Measurements from ENCODE around the gene NUDCD2. TPM values are rescaled to one million over a fixed set of nuclear protein-coding genes. Genes with fewer than 3 reads are reported as not detected.

Gene NUDCD2, protein sequence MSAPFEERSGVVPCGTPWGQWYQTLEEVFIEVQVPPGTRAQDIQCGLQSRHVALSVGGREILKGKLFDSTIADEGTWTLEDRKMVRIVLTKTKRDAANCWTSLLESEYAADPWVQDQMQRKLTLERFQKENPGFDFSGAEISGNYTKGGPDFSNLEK
- 10 to 100 TPM; 36.0 to 39.3 TPM for total RNA-seq

DNA sequence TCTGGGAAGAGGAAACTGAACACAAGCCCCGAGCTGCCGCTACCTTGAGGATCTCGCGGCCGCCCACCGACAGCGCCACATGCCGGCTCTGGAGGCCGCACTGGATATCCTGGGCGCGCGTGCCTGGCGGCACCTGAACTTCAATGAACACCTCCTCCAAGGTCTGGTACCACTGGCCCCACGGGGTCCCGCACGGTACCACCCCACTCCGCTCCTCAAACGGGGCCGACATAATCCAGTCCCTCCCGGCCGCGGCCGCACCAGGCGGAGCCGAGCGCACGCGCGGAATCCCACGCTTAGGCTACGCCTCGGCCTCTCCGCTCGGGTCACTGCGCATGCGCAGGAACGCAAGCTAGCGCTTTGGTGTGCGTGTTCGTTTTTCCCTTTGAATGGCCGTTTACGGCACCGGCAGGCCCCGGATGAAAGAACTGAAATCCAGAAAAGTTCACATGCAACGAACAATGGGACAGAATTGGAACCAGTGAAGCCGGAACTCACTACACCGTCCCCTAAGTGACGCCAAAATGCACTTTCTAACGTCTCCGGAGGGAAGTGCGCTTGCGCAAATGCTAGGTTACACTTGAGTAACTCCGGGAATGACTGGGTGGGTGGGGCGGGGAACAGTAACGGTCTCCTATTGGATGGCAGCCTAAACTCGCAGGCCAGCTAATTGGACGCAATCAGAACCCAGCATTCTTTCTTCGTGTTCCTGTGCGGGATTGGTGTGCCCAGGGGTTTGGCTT is at the start of gene NUDCD2:
Gene NUDCD2 (minus strand): TSS at position 284 of the 743 bp plus-strand sequence. CDS start 52 bp downstream, at position 232.
- DNase-seq: peak; percentile 95
- peaks cover 63% of the 10 kb centered on the region for H3K36me3 Mint-ChIP-seq (ENCODE audit: low read depth)
- no peaks in the 10 kb centered on the region for H3K9me3 Mint-ChIP-seq
- ChIA-PET CTCF (interaction anchor here (1.2 to 5.7 kb wide), 8 partner anchors 9 to 52 kb away, joined by 4 to 63 read pairs (median 16); partner anchors contain the start of genes CCNG1 and MAT2B), POLR2A (interaction anchor here (0.8 to 9.6 kb wide), 18 partner anchors 11 to 52 kb away, joined by 3 to 418 read pairs (median 8); partner anchors contain the start of genes CCNG1 and MAT2B)
- peak within 1 kb of the TSS; percentile 80 for H3K4me3 Mint-ChIP-seq
- peaks cover 51% of the 10 kb centered on the region for H3K4me1 Mint-ChIP-seq
- no peaks in the 10 kb centered on the region for H3K27me3 Mint-ChIP-seq
- peak within 1 kb of the TSS; percentile 98 for H3K27ac Mint-ChIP-seq

GRCh38 chr5:163509291-163509951 is 49.5 kb upstream of the NUDCD2 start:
- H3K27ac Mint-ChIP-seq: peak overlapping the region; percentile 99
- H3K4me1 Mint-ChIP-seq: peaks cover 46% of the 10 kb centered on the region
- POLR2A ChIA-PET: interaction anchor here (2.5 to 9.6 kb wide), 2 partner anchors 49 to 71 kb away, joined by 16 to 418 read pairs; partner anchors contain the start of genes CCNG1, HMMR and NUDCD2

GRCh38 chr5:163508753-163509152 is 48.9 kb upstream of the NUDCD2 start:
- H3K36me3 Mint-ChIP-seq (ENCODE audit: low read depth): peaks cover 43% of the 10 kb centered on the region

More at GRCh38 chr5:163509291-163509951, 49.5 kb upstream of the NUDCD2 start:
- Mint-ChIP-seq H3K27me3 (no peaks in the 10 kb centered on the region), H3K4me3 (peak overlapping the region; percentile 96), H3K36me3 (ENCODE audit: low read depth) (peaks cover 49% of the 10 kb centered on the region), H3K9me3 (no peaks in the 10 kb centered on the region)
- CTCF ChIA-PET: interaction anchor here (0.9 to 4.7 kb wide), 2 partner anchors 50 to 101 kb away, joined by 3 to 41 read pairs; partner anchors contain the start of genes HMMR and NUDCD2
- DNase-seq: no peak

GRCh38 chr5:163506726-163507125 is 46.8 kb upstream of the NUDCD2 start:
- Mint-ChIP-seq H3K36me3 (ENCODE audit: low read depth) (peaks cover 26% of the 10 kb centered on the region), H3K9me3 (no peaks in the 10 kb centered on the region), H3K27ac (peak overlapping the region; percentile 99), H3K4me3 (peak overlapping the region; percentile 96), H3K27me3 (no peaks in the 10 kb centered on the region), H3K4me1 (peaks cover 43% of the 10 kb centered on the region)
- DNase-seq: no peak
- ChIA-PET POLR2A (interaction anchor here (0.7 to 9.6 kb wide), 5 partner anchors 31 to 68 kb away, joined by 3 to 418 read pairs (median 3); partner anchors contain the start of genes CCNG1, HMMR and NUDCD2), CTCF (interaction anchor here (0.6 to 4.7 kb wide), 3 partner anchors 15 to 47 kb away, joined by 3 to 41 read pairs (median 3); partner anchors contain the start of genes HMMR and NUDCD2)

More at GRCh38 chr5:163508753-163509152, 48.9 kb upstream of the NUDCD2 start:
- Mint-ChIP-seq H3K27me3 (no peaks in the 10 kb centered on the region), H3K27ac (peak overlapping the region; percentile 99), H3K4me3 (peak overlapping the region; percentile 96), H3K9me3 (no peaks in the 10 kb centered on the region), H3K4me1 (peaks cover 46% of the 10 kb centered on the region)
- DNase-seq: no peak
- ChIA-PET POLR2A (interaction anchor here (2.5 to 9.6 kb wide), 2 partner anchors 49 to 70 kb away, joined by 16 to 418 read pairs; partner anchors contain the start of genes CCNG1, HMMR and NUDCD2), CTCF (interaction anchor here (0.7 to 4.7 kb wide), 4 partner anchors 38 to 100 kb away, joined by 3 to 41 read pairs (median 3); partner anchors contain the start of genes HMMR and NUDCD2)

GRCh38 chr5:163506095-163506457 is 46.2 kb upstream of the NUDCD2 start:
- no peaks in the 10 kb centered on the region for H3K27me3 Mint-ChIP-seq
- POLR2A ChIA-PET: interaction anchor here (0.8 to 9.6 kb wide), 11 partner anchors 13 to 67 kb away, joined by 3 to 418 read pairs (median 4); partner anchors contain the start of genes CCNG1, HMMR and NUDCD2
- H3K27ac Mint-ChIP-seq: peak overlapping the region; percentile 99
- peaks cover 25% of the 10 kb centered on the region for H3K36me3 Mint-ChIP-seq (ENCODE audit: low read depth)
- no peak for DNase-seq
- peak overlapping the region; percentile 96 for H3K4me3 Mint-ChIP-seq
- no peaks in the 10 kb centered on the region for H3K9me3 Mint-ChIP-seq
- peaks cover 42% of the 10 kb centered on the region for H3K4me1 Mint-ChIP-seq
- CTCF ChIA-PET: interaction anchor here (0.5 to 4.7 kb wide), 5 partner anchors 10 to 64 kb away, joined by 3 to 63 read pairs (median 4); partner anchors contain the start of genes HMMR and NUDCD2

DNA sequence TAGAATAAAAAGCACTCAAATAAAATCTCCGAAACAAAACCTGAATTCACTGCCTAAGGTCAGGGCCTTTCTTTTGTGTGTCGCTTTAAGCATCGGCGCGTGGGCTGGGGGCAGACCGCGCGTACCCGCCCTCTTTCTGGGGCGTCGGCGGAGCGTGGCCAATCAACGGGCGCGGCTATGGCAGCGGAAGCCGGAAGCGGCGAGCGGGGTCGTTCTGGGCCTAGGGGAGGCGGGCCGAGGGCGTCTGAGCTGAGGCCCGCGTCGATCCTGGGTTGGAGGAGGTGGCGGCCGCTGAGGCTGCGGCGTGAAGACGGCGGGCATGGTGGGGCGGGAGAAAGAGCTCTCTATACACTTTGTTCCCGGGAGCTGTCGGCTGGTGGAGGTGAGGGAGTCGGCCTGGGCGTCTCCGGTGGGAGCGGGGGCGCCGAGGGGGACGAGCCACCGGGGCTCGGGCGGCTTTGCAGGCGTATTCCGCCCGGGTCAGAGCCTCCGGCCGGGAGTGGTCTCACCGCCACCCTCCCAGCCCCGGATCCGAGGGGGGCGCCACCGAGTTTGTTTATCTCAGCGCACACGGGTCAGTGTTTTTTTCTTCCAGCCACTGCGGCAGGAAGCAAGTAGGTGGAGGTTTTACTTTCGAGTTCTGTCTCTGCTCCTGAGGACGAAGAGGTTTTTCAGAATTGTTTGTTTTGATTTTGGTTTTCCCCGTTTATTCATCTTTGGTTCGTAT is 45.6 kb upstream of the NUDCD2 start, which contains the start of gene MAT2B:
Gene MAT2B (plus strand): TSS at position 252 of the 727 bp plus-strand sequence. CDS start 68 bp downstream, at position 320.
- peak within 1 kb of the TSS; percentile 96 for H3K4me3 Mint-ChIP-seq
- DNase-seq: peak; percentile 96
- peaks cover 20% of the 10 kb centered on the region for H3K36me3 Mint-ChIP-seq (ENCODE audit: low read depth)
- POLR2A ChIA-PET: interaction anchor here (0.7 to 9.6 kb wide), 14 partner anchors 9 to 67 kb away, joined by 3 to 418 read pairs (median 4); partner anchors contain the start of genes CCNG1, HMMR and NUDCD2
- peak within 1 kb of the TSS; percentile 99 for H3K27ac Mint-ChIP-seq
- H3K9me3 Mint-ChIP-seq: no peaks in the 10 kb centered on the region
- H3K4me1 Mint-ChIP-seq: peaks cover 36% of the 10 kb centered on the region
- CTCF ChIA-PET: interaction anchor here (0.5 to 4.2 kb wide), 5 partner anchors 10 to 63 kb away, joined by 3 to 63 read pairs (median 4); partner anchors contain the start of genes HMMR and NUDCD2
- H3K27me3 Mint-ChIP-seq: no peaks in the 10 kb centered on the region

GRCh38 chr5:163505049-163505367 is 45.1 kb upstream of the NUDCD2 start:
- ChIA-PET POLR2A (interaction anchor here (0.7 to 9.6 kb wide), 15 partner anchors 9 to 66 kb away, joined by 3 to 418 read pairs (median 4); partner anchors contain the start of genes CCNG1, HMMR and NUDCD2), CTCF (interaction anchor here (0.7 to 4.2 kb wide), 4 partner anchors 14 to 62 kb away, joined by 3 to 63 read pairs (median 4); partner anchors contain the start of genes HMMR and NUDCD2)
- H3K9me3 Mint-ChIP-seq: no peaks in the 10 kb centered on the region
- DNase-seq: no peak
- peak overlapping the region; percentile 96 for H3K4me3 Mint-ChIP-seq
- H3K27ac Mint-ChIP-seq: peak overlapping the region; percentile 99
- peaks cover 34% of the 10 kb centered on the region for H3K4me1 Mint-ChIP-seq
- no peaks in the 10 kb centered on the region for H3K27me3 Mint-ChIP-seq
- H3K36me3 Mint-ChIP-seq (ENCODE audit: low read depth): peaks cover 19% of the 10 kb centered on the region

- POLR2A ChIA-PET: interaction anchor here (1.1 to 9.6 kb wide), 9 partner anchors 10 to 54 kb away, joined by 3 to 418 read pairs (median 6); partner anchors contain the start of genes HMMR and NUDCD2
- peak overlapping the region; percentile 96 for H3K4me3 Mint-ChIP-seq
Observed at GRCh38 chr5:163504079-163504931, 44.4 kb upstream of the NUDCD2 start.

GRCh38 chr5:163503106-163504078 is 43.5 kb upstream of the NUDCD2 start:
- Mint-ChIP-seq H3K36me3 (ENCODE audit: low read depth) (peaks cover 12% of the 10 kb centered on the region), H3K27me3 (no peaks in the 10 kb centered on the region), H3K4me1 (peaks cover 21% of the 10 kb centered on the region), H3K27ac (peak overlapping the region; percentile 99), H3K9me3 (no peaks in the 10 kb centered on the region), H3K4me3 (peak overlapping the region; percentile 96)
- ChIA-PET CTCF (interaction anchor here (0.6 to 4.2 kb wide), 6 partner anchors 11 to 43 kb away, joined by 3 to 63 read pairs (median 5); partner anchors contain the start of genes HMMR and NUDCD2), POLR2A (interaction anchor here (1.0 to 9.6 kb wide), 8 partner anchors 9 to 66 kb away, joined by 3 to 418 read pairs (median 6); partner anchors contain the start of genes CCNG1, HMMR and NUDCD2)
- DNase-seq: peak; percentile 47

More at GRCh38 chr5:163504079-163504931, 44.4 kb upstream of the NUDCD2 start:
- CTCF ChIA-PET: interaction anchor here (1.0 to 4.2 kb wide), 4 partner anchors 15 to 44 kb away, joined by 5 to 63 read pairs (median 8); partner anchors contain the start of genes HMMR and NUDCD2
- Mint-ChIP-seq H3K36me3 (ENCODE audit: low read depth) (peaks cover 19% of the 10 kb centered on the region), H3K4me1 (peaks cover 28% of the 10 kb centered on the region), H3K9me3 (no peaks in the 10 kb centered on the region), H3K27me3 (no peaks in the 10 kb centered on the region), H3K27ac (peak overlapping the region; percentile 99)
- DNase-seq: peak; percentile 54

All from activated CD4-positive, alpha-beta memory T cell treated with anti-CD3 and anti-CD28 coated beads, Interleukin-2, amount 10 ng/mL, durations not matched to agents 7 days and 5 days (primary cell).